Fibroblast of villous mesenchyme (primary cell): Measurements from ENCODE around the gene DNAJC22. TPM values are rescaled to one million over a fixed set of nuclear protein-coding genes. Genes with fewer than 3 reads are reported as not detected.
A peak's percentile ranks its signal among the peaks of the same experiment; 100 is the strongest.

ENCODE experiments used
- DNase-seq: peaks from one replicate; pipeline ENCODE4 v3.0.0-alpha.2; 2010; ENCODE audit warnings: low read depth
- H3K4me3 ChIP-seq: 2 replicates; pipeline ENCODE4 v1.5.1; 2011; ENCODE audit warnings: low read depth, mild to moderate bottlenecking, low read length
- CTCF ChIP-seq: IDR thresholded peaks from 2 replicates; pipeline ENCODE4 v1.5.1; 2012; ENCODE audit warnings: low read depth, mild to moderate bottlenecking, low read length; ENCODE audit not compliant: insufficient read depth
- total RNA-seq: library from RNA; depleted of rRNA; stranded (reverse); fragments of >200 nt; gene quantifications from 2 replicates; pipeline ENCODE4 v1.2.3, GENCODE V29; 2012

Gene DNAJC22
- total RNA-seq, 1 donor = 1.7 TPM

DNA sequence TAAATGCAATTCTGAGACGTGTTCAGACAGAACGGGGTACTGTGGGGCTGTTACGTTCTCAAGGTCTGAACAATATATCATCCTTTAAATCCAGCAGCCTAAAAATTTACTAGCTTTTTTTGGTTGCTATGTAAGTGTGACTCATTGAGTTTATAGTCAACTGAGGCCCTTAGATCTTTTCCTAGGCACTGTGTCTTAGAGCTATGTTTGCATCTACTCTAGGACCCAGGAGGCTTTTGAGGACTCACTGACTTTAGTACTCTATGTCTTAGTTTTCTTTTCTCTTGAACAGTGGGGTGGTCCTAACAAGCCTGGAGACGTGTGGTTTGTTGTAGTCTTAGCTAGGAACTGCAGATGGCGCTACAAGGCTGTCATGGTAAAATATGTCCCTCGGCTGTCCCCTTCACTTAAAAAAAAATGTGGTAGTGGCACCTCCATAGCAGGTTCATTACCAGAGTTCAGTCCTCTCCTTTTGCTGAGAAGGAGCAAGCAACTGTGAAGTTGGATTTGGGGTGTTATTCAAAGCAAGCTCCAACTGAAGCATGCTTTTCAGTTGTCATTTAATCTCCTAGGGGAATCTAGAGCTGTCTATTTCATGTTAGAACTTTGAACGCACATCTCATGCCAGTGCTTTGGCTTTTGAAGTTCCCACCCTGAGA is 11.9 kb downstream of the DNAJC22 start:
- DNase-seq = peak; percentile 76
- H3K4me3 ChIP-seq = no peak overlapping the region
- peak; percentile 85 for TF ChIP-seq CTCF

- no peak for TF ChIP-seq CTCF
- no peak overlapping the region for H3K4me3 ChIP-seq
- no peak for DNase-seq
These were observed 13.0 kb downstream of the DNAJC22 start for GRCh38 chr12:49359671-49360070.

GRCh38 chr12:49362077-49362476 is 15.4 kb downstream of the DNAJC22 start:
- TF ChIP-seq CTCF = no peak
- no peak for DNase-seq
- H3K4me3 ChIP-seq = no peak overlapping the region

GRCh38 chr12:49364989-49365388 is 18.3 kb downstream of the DNAJC22 start:
- DNase-seq = peak; percentile 88
- TF ChIP-seq CTCF = no peak
- no peak overlapping the region for H3K4me3 ChIP-seq

GRCh38 chr12:49365542-49365941 is 18.9 kb downstream of the DNAJC22 start:
- H3K4me3 ChIP-seq = no peak overlapping the region
- DNase-seq = peak; percentile 74
- TF ChIP-seq CTCF = no peak

- H3K4me3 ChIP-seq = peak overlapping the region; percentile 71
- TF ChIP-seq CTCF = no peak
- DNase-seq = no peak
These were observed 19.5 kb downstream of the DNAJC22 start for GRCh38 chr12:49366096-49366651.
